ENCODE measurements around the gene RERE. TPM values are rescaled to one million over a fixed set of nuclear protein-coding genes. Genes with fewer than 3 reads are reported as not detected.

The RERE gene
- total RNA-seq (2014; rRNA removed; shearing (Covaris generic)) = 4.7 and 13.1 TPM in 2 replicates

DNA sequence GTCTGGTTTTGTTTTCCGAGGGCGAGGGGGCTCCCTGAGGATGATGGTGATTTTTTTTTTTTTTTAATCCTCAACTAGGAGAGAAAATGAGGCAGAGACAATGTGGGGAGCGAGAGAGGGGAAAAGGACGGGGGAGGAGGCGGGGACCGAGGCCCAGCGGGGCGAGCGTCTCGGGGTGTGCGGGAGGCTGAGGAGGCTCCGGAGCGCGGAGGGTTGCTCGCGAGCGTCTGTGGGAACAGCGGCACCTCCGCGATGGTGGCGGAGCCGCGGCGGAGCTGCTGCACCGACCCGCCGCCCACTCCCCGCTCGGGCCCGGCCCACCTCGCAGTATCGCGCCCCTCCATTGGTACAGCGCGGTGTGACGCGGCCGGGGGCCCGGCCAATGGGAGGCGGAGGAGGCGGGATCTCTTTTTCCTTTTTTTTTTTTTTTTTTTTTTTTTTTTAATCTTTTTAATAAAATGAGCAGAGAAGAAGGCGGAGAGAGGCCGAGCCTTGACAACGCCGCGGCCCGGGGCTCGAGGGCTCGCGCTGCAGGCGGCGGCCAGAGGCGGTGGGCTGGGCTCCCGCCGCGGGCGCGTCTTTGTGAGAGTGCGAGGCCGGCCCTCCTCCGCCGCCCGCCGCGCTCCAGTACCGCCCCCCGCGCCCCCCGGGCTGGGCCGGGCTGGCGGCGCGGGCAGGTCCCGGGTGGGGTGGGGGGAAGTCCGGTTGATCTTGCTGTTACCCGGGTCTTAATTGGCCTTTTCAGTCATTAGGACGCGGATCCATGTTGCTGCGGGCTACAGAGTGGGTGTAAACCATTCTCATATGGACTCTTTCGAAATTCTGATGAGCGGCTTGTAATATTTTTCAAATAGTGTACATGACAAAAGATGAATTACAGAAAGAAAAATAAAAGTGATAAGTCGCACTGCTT, at the start of gene RERE:
Gene RERE (minus strand): TSS at position 229 of the 913 bp plus-strand sequence.
- peak; percentile 88 for DNase-seq (ENCODE audit: low read depth)

DNA sequence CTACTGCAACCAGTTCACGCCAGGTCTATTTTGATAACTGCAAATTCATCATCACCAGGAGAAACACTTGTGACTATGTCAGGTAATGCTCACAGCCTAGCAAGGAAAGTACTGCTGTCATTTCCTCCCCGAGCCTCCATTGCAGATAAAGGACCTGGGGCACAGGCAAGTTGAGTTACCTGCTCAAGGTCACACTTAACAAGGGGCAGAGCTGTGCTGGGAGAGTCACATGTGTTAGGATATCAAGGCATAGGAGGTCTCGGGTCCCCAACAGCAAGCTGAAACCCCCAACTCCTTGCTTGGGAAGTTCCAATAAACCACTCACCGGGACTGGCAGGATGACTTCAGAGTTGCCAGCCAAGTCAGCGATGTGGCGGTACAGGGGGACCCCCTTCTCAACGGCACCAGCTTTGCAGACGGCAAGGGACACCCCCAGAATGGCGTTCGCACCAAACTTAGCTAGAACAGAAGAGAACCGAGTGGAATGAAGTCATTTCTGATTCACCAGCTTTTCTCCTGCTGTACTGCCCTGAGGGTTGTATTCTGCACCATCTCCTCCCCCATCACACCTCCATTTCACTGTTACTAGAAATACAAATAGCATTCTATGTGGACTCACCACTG, 49.5 kb upstream of the RERE start:
- no peak for DNase-seq (ENCODE audit: low read depth)

DNA sequence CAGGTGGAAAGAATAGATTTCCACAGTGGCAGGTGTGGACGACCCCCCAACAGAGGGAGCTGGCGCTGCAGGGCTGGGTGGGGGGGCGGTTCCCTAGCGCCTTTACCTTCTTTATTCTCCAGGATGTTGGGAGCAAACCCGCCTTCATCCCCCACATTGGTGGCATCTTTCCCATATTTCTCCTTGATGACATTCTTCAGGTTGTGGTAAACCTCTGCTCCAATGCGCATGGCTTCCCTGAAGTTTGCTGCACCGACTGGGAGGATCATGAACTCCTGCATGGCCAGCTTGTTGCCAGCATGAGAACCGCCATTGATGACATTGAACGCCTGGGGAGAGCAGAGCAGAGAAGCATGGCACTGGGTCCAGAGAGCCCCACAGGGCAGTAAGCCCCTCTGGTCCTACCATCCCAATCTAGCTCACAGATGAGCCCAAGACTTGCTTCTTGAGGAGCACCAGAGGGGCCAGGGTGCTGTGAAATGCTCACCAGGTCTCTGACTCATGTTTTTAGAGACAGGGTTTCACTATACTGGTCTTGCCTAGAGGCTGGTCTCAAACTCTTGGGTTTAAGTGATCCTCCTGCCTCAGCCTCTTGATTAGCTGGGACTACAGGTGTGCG, 48.8 kb upstream of the RERE start:
- peak; percentile 59 for DNase-seq (ENCODE audit: low read depth)

- no peak for DNase-seq (ENCODE audit: low read depth)
Observed at GRCh38 chr1:8864713-8865344, 47.4 kb upstream of the RERE start.

GRCh38 chr1:8863794-8864233, 46.4 kb upstream of the RERE start:
- no peak for DNase-seq (ENCODE audit: low read depth)

DNA sequence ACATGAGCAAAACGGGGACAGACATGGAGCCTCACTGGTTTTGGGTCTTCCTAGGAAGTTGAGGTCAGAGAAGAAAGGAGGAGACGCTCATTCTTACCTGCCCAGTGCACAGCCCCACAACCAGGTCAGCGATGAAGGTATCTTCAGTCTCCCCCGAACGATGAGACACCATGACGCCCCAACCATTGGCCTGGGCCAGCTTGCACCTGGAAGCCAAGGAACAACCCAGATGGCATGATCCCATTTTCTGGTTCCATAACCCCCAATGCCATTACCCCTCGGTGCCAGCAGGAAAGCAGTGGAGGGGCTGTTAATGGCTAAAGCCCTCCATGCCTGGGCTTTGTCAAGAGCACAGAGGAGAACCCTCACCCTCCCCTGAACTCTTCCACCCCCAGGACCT, 45.7 kb upstream of the RERE start:
- no peak for DNase-seq (ENCODE audit: low read depth)

- no peak for DNase-seq (ENCODE audit: low read depth)
Observed at GRCh38 chr1:8862528-8862927, 45.1 kb upstream of the RERE start.

- DNase-seq (ENCODE audit: low read depth) = no peak
Observed at GRCh38 chr1:8860738-8861516, 43.5 kb upstream of the RERE start.

- DNase-seq (ENCODE audit: low read depth) = peak; percentile 81
Observed at GRCh38 chr1:8858888-8859706, 41.7 kb upstream of the RERE start.

DNA sequence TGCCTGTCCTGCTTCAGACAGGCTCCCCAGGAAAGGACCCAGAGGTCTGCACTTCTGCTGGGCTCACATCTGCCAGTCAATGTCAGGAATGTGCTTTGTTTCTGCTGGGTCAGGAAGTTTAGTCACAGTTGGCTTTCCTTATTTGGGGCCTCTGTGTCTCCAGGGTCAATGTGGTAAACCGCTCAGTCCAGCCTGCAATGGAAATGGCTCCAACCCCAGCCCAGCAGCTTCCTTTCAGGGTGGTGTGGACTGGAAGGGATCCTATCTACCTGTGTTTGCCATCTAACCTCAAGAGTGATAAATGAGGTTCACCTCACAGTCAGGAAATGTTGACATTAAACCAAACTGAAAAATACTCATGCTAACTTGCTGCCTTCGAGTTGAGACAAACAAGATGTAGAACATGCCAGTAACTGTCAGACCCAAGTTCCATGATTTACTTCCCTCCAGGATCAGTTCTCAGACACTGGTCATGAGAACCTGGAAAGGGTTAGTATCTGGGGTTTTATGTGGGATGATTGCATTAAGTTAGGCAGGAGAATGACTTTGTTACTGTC, 40.8 kb upstream of the RERE start:
- DNase-seq (ENCODE audit: low read depth) = peak; percentile 98

GRCh38 chr1:8856689-8857412, 39.4 kb upstream of the RERE start:
- DNase-seq (ENCODE audit: low read depth) = no peak

- no peak for DNase-seq (ENCODE audit: low read depth)
Observed at GRCh38 chr1:8854240-8854639, 36.8 kb upstream of the RERE start.

- no peak for DNase-seq (ENCODE audit: low read depth)
Observed at GRCh38 chr1:8851060-8851459, 33.6 kb upstream of the RERE start.

DNA sequence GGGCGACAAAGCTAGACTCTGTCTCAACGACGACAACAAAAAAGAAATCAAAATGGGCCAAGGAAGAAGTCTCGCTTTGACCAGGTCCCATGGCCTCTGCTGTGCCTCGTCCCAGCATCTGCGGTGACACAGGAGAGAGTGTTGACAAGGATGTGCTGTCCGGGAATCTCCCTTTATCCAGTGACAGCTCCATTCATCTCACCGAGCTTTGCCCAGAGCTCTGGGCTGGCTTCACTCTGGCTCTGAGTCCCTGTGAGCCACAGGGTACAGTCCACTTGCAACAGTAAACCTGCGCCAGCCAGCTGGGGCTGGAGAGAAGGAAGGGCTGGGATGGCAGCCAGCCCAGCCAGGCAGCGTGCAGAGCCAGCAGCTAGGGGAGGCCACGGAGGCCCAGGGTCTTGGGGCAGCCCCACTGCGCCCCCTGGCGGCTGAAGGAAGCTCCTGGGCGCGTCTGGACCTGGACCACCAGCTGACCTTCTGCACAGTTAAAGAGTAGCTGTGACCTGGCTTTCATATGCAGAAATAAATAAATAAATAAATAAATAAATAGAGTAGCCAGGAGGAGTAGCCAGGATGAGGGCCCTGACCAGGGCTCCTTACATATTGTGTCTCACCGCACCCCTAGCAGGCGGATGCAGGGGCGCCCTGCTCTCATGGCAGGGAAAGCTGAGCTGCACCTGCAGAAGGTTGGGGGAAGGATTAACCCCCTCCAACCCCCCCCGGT, 31.4 kb upstream of the RERE start:
- DNase-seq (ENCODE audit: low read depth) = peak; percentile 92

DNA sequence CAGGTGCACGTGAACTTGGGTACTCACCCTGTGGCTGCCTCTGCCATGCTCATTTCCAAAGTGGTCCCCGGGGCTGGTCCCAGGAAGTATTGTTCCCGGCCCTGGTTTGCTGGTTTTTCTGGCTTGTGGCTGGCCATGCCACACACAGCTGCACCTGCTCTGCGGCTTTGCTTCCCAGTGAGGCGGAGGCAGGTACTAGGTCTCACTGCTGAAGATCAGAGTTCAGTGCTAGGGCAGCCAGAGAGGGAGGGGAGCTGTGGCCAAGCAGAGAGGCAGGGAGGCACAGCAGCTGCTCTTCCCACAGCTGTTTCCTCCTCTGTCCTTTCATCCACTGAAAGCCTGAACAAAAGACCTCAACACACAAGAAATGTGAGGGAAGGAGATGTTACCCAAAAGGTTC, 30.6 kb upstream of the RERE start:
- no peak for DNase-seq (ENCODE audit: low read depth)

DNA sequence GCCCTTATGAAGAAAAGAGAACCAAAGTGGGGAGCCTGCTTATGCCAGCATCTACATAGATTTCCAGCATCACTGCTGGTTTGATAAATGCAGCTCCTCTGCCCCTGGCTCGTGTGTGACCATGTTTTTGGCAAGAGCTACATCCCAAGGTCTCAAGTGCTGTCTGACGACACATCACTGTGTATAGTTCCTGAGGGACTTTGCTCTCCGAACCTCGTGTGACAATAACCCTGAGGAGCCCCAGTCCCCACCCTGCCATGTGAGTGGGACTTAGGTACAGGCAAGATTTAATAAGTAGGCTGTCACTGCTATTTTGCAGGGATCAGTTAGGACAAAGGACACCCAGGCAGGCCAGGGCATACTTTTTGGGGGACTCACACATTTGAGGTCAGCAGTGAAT, 28.8 kb upstream of the RERE start:
- no peak for DNase-seq (ENCODE audit: low read depth)

- DNase-seq (ENCODE audit: low read depth) = no peak
Observed at GRCh38 chr1:8845104-8846097, 28.0 kb upstream of the RERE start.

All from M059J (cell line).